Left forelimb (tissue), 1 donor: Measurements from ENCODE around the gene COL5A1.

Experiments used
- DNase-seq: peaks from one replicate; pipeline ENCODE4 v3.0.0-alpha.2; 2018; ENCODE audit warnings: low spot score

COL5A1 gene

GRCh38 chr9:134835448-134835847 lies 193.8 kb downstream of the COL5A1 start:
- no peak for DNase-seq

- no peak for DNase-seq
These were observed 194.4 kb downstream of the COL5A1 start for GRCh38 chr9:134835987-134836386.

GRCh38 chr9:134836406-134836970 lies 194.9 kb downstream of the COL5A1 start:
- no peak for DNase-seq

GRCh38 chr9:134837529-134837928 lies 195.9 kb downstream of the COL5A1 start:
- no peak for DNase-seq

GRCh38 chr9:134838651-134839454 lies 197.2 kb downstream of the COL5A1 start:
- DNase-seq: no peak

- no peak for DNase-seq
These were observed 198.0 kb downstream of the COL5A1 start for GRCh38 chr9:134839455-134840125.

GRCh38 chr9:134840511-134840910 lies 198.9 kb downstream of the COL5A1 start:
- DNase-seq: no peak

GRCh38 chr9:134841180-134841904 lies 199.7 kb downstream of the COL5A1 start:
- no peak for DNase-seq

GRCh38 chr9:134842321-134842720 lies 200.7 kb downstream of the COL5A1 start:
- DNase-seq: no peak

- DNase-seq: no peak
These were observed 202.1 kb downstream of the COL5A1 start for GRCh38 chr9:134843740-134844139.

GRCh38 chr9:134844821-134845220 lies 203.2 kb downstream of the COL5A1 start:
- no peak for DNase-seq

- no peak for DNase-seq
These were observed 204.6 kb downstream of the COL5A1 start for GRCh38 chr9:134846187-134846586.

GRCh38 chr9:134846699-134847098 lies 205.1 kb downstream of the COL5A1 start:
- DNase-seq: no peak

GRCh38 chr9:134847138-134847537 lies 205.5 kb downstream of the COL5A1 start:
- no peak for DNase-seq

- no peak for DNase-seq
These were observed 206.3 kb downstream of the COL5A1 start for GRCh38 chr9:134847752-134848432.

GRCh38 chr9:134848504-134848903 lies 206.9 kb downstream of the COL5A1 start:
- no peak for DNase-seq

GRCh38 chr9:134850611-134851010 lies 209.0 kb downstream of the COL5A1 start:
- DNase-seq: no peak

- DNase-seq: no peak
These were observed 209.4 kb downstream of the COL5A1 start for GRCh38 chr9:134851020-134851419.

GRCh38 chr9:134852906-134853654 lies 211.5 kb downstream of the COL5A1 start:
- peak; percentile 62 for DNase-seq

- DNase-seq: no peak
These were observed 212.3 kb downstream of the COL5A1 start for GRCh38 chr9:134853893-134854292.

GRCh38 chr9:134854541-134854981 lies 213.0 kb downstream of the COL5A1 start:
- no peak for DNase-seq
